ENCODE measurements around the gene RRP8.

Gene RRP8

DNA sequence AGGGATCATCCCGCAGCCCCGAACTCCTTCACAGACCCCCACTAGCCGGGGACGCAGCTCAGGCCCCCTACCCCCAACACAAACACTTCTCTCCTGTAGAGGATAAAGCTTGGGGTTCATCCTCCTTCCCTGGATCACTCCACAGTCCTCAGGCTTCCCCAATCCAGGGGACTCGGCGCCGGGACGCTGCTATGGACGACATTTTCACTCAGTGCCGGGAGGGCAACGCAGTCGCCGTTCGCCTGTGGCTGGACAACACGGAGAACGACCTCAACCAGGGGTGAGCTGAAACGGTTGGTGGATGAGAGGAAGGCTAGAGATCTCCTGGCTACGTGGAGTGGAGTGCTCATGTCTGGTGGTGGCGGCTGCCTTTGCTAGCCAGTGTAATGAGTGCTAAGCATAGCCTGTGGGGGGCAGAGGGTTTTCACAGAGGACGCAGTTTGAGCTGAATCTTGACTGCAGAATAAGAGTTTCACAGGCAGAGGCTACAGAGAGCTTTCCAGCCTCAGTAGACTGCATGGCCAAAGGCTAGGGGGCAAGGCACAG is 738 bp upstream of the RRP8 start:
- DNase-seq: peak; percentile 61

DNA sequence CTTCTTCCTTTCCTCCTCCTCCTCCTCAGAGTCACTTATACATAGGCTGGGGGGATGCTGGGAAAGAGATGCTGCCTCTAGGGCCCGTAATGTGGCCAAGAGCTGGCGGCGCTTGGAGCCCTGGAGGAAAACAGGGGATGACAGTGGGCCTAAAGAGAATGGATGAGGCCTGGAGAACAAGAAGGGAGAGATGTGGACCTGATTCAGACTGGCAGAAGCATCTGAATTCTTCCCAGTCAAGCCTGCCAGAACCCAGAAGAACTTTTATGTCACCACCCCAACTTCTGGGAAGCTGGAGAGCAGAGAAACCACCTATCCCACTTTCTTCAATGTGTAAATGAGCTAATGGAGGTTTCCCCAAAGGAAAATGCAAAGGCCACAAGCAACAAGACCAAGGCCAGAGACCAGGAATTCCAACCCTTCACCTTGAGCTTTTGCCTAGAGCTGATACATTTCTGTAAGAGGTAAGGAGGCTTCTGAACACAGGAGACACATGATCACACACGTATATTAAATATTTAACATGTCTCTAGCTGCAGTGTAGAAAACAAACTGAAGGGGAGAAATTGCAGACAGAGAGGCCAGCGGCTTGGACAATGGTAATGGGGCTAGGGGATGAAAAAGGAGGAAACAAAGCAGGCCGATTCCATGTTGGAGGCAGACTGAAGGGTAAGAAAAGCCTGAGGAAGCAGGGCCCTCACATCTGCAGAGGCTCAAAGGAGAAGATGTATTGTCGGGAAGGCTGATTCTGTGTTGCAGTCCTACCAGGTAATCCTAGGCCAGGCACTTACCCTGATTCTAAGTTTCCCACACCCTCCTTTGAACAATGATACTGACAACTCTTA is 1.1 kb downstream of the RRP8 start:
- Histone ChIP-seq H3K4me3 (ENCODE audit: low read length) (peak overlapping the region; percentile 96), H3K27ac (ENCODE audit: low read length) (no peak overlapping the region), H3K9me2 (replicated peaks; ENCODE audit: insufficient read depth, low read length) (no peaks in the 10 kb centered on the region), H3K27me3 (replicated peaks; ENCODE audit: insufficient read depth, low read length) (no peaks in the 10 kb centered on the region), H3K9me3 (replicated peaks; ENCODE audit: insufficient read depth, low read length) (no peaks in the 10 kb centered on the region), H4K20me1 (ENCODE audit: insufficient read depth, low read length) (peaks cover 9% of the 10 kb centered on the region; the same call in 1 of the 2 replicates), H3K4me2 (ENCODE audit: low read depth, low read length) (peak overlapping the region; percentile 95), H3F3A (ENCODE audit: insufficient read depth, low read length) (peaks cover 22% of the 10 kb centered on the region), H3K9ac (ENCODE audit: low read length) (peak overlapping the region; percentile 86), H3K36me3 (replicated peaks; ENCODE audit: insufficient read depth, low read length) (peaks cover 10% of the 10 kb centered on the region; the same call in 1 of the 2 replicates), H2AFZ (ENCODE audit: low read length) (peak overlapping the region; percentile 82; the same call in 1 of the 2 replicates), H3K79me2 (ENCODE audit: low read length) (peaks cover 76% of the 10 kb centered on the region), H3K4me1 (ENCODE audit: low read length) (peaks cover 33% of the 10 kb centered on the region)
- TF ChIP-seq, protein P1, sequence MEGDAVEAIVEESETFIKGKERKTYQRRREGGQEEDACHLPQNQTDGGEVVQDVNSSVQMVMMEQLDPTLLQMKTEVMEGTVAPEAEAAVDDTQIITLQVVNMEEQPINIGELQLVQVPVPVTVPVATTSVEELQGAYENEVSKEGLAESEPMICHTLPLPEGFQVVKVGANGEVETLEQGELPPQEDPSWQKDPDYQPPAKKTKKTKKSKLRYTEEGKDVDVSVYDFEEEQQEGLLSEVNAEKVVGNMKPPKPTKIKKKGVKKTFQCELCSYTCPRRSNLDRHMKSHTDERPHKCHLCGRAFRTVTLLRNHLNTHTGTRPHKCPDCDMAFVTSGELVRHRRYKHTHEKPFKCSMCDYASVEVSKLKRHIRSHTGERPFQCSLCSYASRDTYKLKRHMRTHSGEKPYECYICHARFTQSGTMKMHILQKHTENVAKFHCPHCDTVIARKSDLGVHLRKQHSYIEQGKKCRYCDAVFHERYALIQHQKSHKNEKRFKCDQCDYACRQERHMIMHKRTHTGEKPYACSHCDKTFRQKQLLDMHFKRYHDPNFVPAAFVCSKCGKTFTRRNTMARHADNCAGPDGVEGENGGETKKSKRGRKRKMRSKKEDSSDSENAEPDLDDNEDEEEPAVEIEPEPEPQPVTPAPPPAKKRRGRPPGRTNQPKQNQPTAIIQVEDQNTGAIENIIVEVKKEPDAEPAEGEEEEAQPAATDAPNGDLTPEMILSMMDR (IDR thresholded peaks at IDR 0.05; ENCODE audit: low read length): no peak
- TF ChIP-seq EZH2phosphoT487 (IDR thresholded peaks at IDR 0.05; ENCODE audit: low read length) (no peak), EZH2 (optimal IDR thresholded peaks at IDR 0.05; ENCODE audit: low read depth, low read length) (no peak)
- no peak for DNase-seq

More for the DNA sequence above, 738 bp upstream of the RRP8 start:
- Histone ChIP-seq H3K36me3 (replicated peaks; ENCODE audit: insufficient read depth, low read length) (peaks cover 10% of the 10 kb centered on the region; the same call in 1 of the 2 replicates), H3K4me3 (ENCODE audit: low read length) (peak overlapping the region; percentile 96), H2AFZ (ENCODE audit: low read length) (peak overlapping the region; percentile 92), H4K20me1 (ENCODE audit: insufficient read depth, low read length) (peaks cover 6% of the 10 kb centered on the region; the same call in 1 of the 2 replicates), H3K79me2 (ENCODE audit: low read length) (peaks cover 73% of the 10 kb centered on the region), H3K9me3 (replicated peaks; ENCODE audit: insufficient read depth, low read length) (no peaks in the 10 kb centered on the region), H3K27ac (ENCODE audit: low read length) (peak overlapping the region; percentile 44; the same call in 1 of the 2 replicates), H3F3A (ENCODE audit: insufficient read depth, low read length) (peaks cover 29% of the 10 kb centered on the region), H3K9ac (ENCODE audit: low read length) (peak overlapping the region; percentile 66), H3K4me2 (ENCODE audit: low read depth, low read length) (peak overlapping the region; percentile 85), H3K9me2 (replicated peaks; ENCODE audit: insufficient read depth, low read length) (no peaks in the 10 kb centered on the region), H3K27me3 (replicated peaks; ENCODE audit: insufficient read depth, low read length) (no peaks in the 10 kb centered on the region), H3K4me1 (ENCODE audit: low read length) (peaks cover 44% of the 10 kb centered on the region)
- TF ChIP-seq EZH2 (optimal IDR thresholded peaks at IDR 0.05; ENCODE audit: low read depth, low read length): no peak
- TF ChIP-seq, protein P1 (IDR thresholded peaks at IDR 0.05; ENCODE audit: low read length): peak; percentile 34

DNA sequence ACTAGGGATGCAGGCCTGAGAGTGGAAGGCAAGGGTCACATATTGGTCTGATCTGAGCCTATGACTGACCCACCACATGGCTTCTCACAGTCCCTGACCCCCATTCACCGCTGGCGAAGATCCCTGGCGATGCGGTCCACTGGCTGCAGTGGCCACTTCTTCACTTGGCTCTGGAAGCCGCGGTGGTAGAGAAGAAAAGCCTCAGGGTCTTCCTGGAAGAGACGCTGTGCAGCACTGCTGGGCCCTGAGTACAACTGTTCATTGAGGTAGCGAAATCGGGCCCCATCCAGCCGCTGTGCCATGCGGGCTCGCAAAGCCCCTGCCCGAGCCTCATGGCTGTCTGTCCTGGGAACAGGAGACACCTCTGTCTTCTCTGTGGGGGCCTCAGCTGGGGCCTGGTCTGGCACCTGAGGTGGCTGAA is 2.4 kb downstream of the RRP8 start:
- Histone ChIP-seq H3K27ac (ENCODE audit: low read length) (no peak overlapping the region), H3K79me2 (ENCODE audit: low read length) (peaks cover 88% of the 10 kb centered on the region), H3K4me2 (ENCODE audit: low read depth, low read length) (no peak overlapping the region), H4K20me1 (ENCODE audit: insufficient read depth, low read length) (peaks cover 9% of the 10 kb centered on the region; the same call in 1 of the 2 replicates), H3K36me3 (replicated peaks; ENCODE audit: insufficient read depth, low read length) (peaks cover 10% of the 10 kb centered on the region; the same call in 1 of the 2 replicates), H3K9me2 (replicated peaks; ENCODE audit: insufficient read depth, low read length) (no peaks in the 10 kb centered on the region), H3K27me3 (replicated peaks; ENCODE audit: insufficient read depth, low read length) (no peaks in the 10 kb centered on the region), H3K4me3 (ENCODE audit: low read length) (no peak overlapping the region), H3F3A (ENCODE audit: insufficient read depth, low read length) (peaks cover 11% of the 10 kb centered on the region), H3K9me3 (replicated peaks; ENCODE audit: insufficient read depth, low read length) (no peaks in the 10 kb centered on the region), H3K9ac (ENCODE audit: low read length) (no peak overlapping the region), H3K4me1 (ENCODE audit: low read length) (peaks cover 21% of the 10 kb centered on the region), H2AFZ (ENCODE audit: low read length) (no peak overlapping the region)
- no peak for DNase-seq
- TF ChIP-seq EZH2 (optimal IDR thresholded peaks at IDR 0.05; ENCODE audit: low read depth, low read length) (no peak), EZH2phosphoT487 (IDR thresholded peaks at IDR 0.05; ENCODE audit: low read length) (no peak)
- TF ChIP-seq, protein P1 (IDR thresholded peaks at IDR 0.05; ENCODE audit: low read length): no peak

All from MM.1S (cell line).